D341Med (cell line): Measurements from ENCODE around the gene FGFRL1.

ENCODE experiments used
- DNase-seq: peaks from one replicate; pipeline ENCODE4 v3.0.0; 2012; ENCODE audit warnings: low spot score

Gene FGFRL1

GRCh38 chr4:1023075-1023640 lies 11.7 kb downstream of the FGFRL1 start:
- no peak for DNase-seq

GRCh38 chr4:1023895-1024740 lies 12.7 kb downstream of the FGFRL1 start:
- no peak for DNase-seq

GRCh38 chr4:1024882-1025545 lies 13.6 kb downstream of the FGFRL1 start:
- DNase-seq: no peak

- DNase-seq: no peak
Measured at GRCh38 chr4:1026115-1026514, 14.7 kb downstream of the FGFRL1 start.

GRCh38 chr4:1027219-1027914 lies 15.9 kb downstream of the FGFRL1 start:
- DNase-seq: no peak

- DNase-seq: no peak
Measured at GRCh38 chr4:1027915-1028238, 16.5 kb downstream of the FGFRL1 start.

GRCh38 chr4:1028574-1029220 lies 17.3 kb downstream of the FGFRL1 start:
- DNase-seq: no peak

GRCh38 chr4:1029529-1029928 lies 18.1 kb downstream of the FGFRL1 start:
- no peak for DNase-seq

- peak; percentile 60 for DNase-seq
Measured at GRCh38 chr4:1030031-1030430, 18.6 kb downstream of the FGFRL1 start.

- no peak for DNase-seq
Measured at GRCh38 chr4:1030559-1030958, 19.1 kb downstream of the FGFRL1 start.

- no peak for DNase-seq
Measured at GRCh38 chr4:1031346-1031745, 19.9 kb downstream of the FGFRL1 start.

GRCh38 chr4:1031956-1032795 lies 20.8 kb downstream of the FGFRL1 start:
- DNase-seq: no peak

GRCh38 chr4:1032861-1033260 lies 21.4 kb downstream of the FGFRL1 start:
- no peak for DNase-seq

GRCh38 chr4:1033840-1034551 lies 22.6 kb downstream of the FGFRL1 start:
- no peak for DNase-seq

- DNase-seq: no peak
Measured at GRCh38 chr4:1035510-1035909, 24.1 kb downstream of the FGFRL1 start.

GRCh38 chr4:1036095-1036494 lies 24.7 kb downstream of the FGFRL1 start:
- DNase-seq: no peak

GRCh38 chr4:1036976-1037810 lies 25.8 kb downstream of the FGFRL1 start:
- DNase-seq: no peak

GRCh38 chr4:1038948-1039492 lies 27.6 kb downstream of the FGFRL1 start:
- no peak for DNase-seq
